ENCODE results near the gene GYG1.

DNA sequence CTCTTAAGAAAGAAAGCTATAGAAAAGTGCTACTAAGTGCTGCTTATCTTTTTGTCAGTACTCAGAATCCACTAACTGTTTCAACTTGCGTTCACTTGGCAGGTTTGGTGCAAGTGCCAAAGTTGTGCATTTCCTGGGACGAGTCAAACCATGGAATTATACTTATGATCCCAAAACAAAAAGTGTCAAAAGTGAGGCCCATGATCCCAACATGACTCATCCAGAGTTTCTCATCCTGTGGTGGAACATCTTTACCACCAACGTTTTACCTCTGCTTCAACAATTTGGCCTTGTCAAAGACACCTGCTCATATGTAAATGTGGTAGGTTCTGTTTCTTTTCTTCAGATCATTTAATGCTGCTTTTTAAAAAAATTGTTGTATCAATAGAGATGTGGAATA lies 32.6 kb downstream of the GYG1 start:
- TF ChIP-seq, protein P1, sequence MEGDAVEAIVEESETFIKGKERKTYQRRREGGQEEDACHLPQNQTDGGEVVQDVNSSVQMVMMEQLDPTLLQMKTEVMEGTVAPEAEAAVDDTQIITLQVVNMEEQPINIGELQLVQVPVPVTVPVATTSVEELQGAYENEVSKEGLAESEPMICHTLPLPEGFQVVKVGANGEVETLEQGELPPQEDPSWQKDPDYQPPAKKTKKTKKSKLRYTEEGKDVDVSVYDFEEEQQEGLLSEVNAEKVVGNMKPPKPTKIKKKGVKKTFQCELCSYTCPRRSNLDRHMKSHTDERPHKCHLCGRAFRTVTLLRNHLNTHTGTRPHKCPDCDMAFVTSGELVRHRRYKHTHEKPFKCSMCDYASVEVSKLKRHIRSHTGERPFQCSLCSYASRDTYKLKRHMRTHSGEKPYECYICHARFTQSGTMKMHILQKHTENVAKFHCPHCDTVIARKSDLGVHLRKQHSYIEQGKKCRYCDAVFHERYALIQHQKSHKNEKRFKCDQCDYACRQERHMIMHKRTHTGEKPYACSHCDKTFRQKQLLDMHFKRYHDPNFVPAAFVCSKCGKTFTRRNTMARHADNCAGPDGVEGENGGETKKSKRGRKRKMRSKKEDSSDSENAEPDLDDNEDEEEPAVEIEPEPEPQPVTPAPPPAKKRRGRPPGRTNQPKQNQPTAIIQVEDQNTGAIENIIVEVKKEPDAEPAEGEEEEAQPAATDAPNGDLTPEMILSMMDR (conservative IDR thresholded peaks at IDR 0.05): no peak
- no peak for TF ChIP-seq ZFX (IDR thresholded peaks at IDR 0.05)

Data from C4-2B (cell line).